Left forelimb (tissue), 1 donor: ENCODE data around the gene INSL3.
"Not testable (repeated sequence)": the region's sequence is repeated elsewhere in the genome, so short reads cannot be mapped to it uniquely, and the experiment has no call there.

Experiments
- DNase-seq: peaks from one replicate; pipeline ENCODE4 v3.0.0-alpha.2; 2018; ENCODE audit warnings: low spot score

The INSL3 gene

GRCh38 chr19:17783721-17784120 is 37.6 kb downstream of the INSL3 start:
- not testable (repeated sequence) for DNase-seq

DNA sequence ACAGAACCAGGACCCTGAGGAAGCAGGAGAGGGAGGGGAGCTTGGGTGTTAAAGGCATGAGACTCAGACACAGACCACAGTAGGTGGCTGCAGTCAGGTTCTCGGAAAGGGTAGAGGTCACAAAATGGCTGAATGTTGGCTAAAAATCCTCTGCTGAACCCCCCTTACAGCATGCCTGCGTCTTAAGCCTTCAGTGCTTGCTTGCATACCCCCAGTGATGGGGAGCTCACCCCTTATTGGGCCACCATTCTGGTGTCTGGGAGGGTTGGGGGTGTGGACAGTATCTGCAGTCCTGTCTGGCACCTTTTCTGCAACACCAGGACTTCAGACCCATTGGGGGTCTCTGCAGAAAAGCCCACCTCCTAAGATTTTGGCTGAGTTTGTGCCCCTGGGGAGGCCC is 40.5 kb downstream of the INSL3 start:
- no peak for DNase-seq

DNA sequence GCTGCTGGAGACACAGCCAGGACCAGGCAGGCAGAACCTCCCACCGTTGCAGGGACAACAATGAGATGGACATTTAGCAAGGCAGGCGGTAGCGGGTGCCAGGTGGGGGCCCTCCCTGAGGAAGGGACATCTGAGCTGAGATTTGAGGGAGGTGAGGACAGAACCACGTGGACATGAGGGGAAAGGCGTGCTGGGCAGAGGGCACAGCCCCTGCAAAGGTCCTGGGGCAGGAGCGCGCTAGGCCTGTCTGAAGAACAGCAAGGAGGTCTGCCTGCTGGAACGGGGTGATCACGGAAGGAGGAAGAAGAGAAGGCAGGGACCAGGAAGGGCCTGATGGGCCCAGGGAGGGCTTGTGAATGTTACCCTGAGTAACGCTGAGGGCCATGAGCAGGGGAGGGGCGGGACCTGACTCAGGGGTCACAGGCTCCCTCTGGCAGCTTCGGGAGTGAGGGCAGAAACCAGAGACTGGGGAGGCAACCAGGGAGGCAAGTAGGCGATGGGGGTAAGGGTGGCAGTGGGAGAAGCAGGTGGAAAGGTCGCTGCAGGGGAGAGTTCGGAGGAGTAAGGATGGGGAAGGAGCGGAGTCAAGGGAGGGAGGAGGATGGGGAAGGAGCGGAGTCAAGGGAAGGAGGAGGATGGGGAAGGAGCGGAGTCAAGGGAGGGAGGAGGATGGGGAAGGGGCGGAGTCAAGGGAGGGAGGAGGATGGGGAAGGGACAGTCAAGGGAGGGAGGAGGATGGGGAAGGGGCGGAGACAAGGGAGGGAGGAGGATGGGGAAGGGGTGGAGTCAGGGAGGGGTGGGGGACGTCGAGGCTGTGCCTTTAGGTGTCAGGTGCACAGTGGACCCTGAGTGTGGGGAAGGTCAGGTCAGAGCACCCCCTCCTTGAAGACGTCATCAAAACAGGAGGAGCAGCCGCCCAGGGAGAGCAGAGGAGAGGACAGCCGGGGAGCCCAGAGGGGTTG is 42.1 kb downstream of the INSL3 start:
- DNase-seq, result no peak

DNA sequence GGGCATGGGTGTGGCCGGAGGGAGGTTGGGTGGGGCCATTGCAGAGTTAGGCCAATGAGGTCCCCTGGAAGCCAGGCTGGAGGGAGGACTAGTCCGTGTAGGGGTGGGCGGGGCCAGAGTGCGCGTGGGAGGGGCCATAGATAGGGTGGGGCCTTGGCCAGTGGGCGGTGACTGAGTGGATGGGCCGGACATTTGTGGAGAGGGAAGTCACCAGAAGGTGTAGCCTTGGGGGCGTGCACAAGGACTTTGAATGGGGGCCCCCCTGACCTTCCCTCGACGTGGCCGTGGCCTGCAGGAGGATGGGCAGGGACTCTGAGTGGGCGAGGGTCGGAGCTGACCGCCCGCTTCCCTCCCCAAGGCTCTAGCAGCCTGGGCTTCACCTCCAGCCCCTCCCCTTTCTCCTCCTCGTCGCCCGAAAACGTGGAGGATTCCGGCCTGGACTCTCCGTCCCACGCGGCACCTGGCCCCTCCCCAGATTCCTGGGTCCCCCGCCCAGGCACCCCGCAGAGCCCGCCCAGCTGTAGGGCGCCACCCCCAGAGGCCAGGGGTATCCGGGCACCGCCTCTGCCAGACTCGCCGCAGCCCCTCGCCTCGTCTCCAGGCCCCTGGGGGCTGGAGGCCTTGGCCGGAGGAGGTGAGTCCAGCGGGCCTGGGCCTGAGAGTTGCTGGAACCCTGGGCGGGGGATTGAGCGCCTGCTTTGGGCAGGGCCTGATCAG is 42.9 kb downstream of the INSL3 start:
- DNase-seq, result no peak

DNA sequence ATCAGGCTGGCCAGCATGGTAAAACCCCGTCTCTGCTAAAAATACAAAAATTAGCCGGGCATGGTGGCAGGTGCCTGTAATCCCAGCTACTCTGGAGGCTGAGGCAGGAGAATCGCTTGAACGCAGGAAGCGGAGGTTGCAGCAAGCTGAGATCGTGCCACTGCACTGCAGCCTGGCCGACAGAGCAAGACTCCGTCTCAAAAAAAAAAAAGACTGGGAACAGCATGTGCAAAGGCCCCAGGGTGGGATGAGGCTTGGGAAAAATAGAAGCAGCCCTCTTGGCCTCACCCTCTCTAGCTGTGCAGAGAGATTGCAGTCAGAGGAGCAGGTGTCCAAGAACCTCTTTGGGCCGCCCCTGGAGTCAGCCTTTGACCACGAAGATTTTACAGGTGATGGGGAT is 43.5 kb downstream of the INSL3 start:
- DNase-seq, result not testable (repeated sequence)

GRCh38 chr19:17775991-17776803 is 45.1 kb downstream of the INSL3 start:
- no peak for DNase-seq

- DNase-seq, result no peak
Measured at GRCh38 chr19:17775245-17775927, 45.9 kb downstream of the INSL3 start.

DNA sequence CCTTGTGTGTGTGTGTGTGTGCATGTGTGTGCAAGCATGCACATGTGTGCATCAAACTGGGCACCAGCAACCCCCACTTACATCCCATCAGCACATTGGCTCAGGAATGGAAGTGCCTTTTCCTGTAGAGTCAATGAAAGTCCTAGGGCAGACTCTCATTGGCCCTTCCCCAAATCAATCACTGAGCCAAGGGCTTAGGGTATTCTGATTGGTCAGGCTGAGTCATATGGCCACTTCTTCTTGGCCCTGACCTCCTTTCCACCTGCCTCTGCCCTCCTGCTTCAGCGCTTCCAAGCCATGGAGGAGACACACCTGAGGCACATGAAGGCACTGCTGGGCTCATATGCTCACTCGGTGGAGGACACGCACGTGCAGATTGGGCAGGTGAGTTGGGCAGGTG is 49.1 kb downstream of the INSL3 start:
- no peak for DNase-seq

GRCh38 chr19:17770613-17771012 is 50.7 kb downstream of the INSL3 start:
- DNase-seq, result no peak

GRCh38 chr19:17767559-17767958 is 53.8 kb downstream of the INSL3 start:
- DNase-seq, result no peak

- no peak for DNase-seq
Measured at GRCh38 chr19:17766543-17767131, 54.7 kb downstream of the INSL3 start.
